Stimulated activated CD8-positive, alpha-beta memory T cell treated with anti-CD3 and anti-CD28 coated beads, Interleukin-2, amount 100 ng/mL, for 48 hours (primary cell): Measurements from ENCODE around the gene ABCF2.

Experiments used
- DNase-seq, 2 donors: peaks; one replicate each; pipeline ENCODE4 v3.0.0-alpha.2; 2020; ENCODE audit warnings: low read depth in 2 of 2

ABCF2 gene

DNA sequence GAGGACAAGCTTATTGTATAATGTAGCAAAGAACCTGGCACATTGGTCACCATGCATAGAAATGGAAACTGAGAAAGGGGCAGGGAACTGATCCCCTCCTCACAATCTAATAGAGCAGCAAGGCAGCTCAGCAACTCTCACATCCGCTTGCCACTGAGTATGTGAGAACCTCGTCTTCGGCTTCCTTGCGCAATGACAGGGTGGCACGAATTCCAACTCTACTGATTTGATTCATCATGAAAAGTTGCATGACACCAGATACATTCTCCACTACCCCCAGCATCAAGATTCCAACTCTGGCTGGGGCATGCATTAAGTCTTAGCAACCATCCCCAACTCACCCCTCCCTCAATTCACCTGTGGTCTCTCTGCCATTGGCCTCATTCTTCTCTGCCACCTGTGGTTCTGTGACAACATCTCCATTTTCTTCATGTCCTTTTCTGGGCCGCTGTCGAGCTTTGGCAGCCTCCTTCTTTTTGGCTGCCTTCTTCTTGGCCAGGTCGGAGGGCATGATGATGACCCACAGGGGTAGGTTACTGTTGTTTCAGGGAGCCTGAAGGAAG is 976 bp downstream of the ABCF2 start:
- DNase-seq, result no peak

DNA sequence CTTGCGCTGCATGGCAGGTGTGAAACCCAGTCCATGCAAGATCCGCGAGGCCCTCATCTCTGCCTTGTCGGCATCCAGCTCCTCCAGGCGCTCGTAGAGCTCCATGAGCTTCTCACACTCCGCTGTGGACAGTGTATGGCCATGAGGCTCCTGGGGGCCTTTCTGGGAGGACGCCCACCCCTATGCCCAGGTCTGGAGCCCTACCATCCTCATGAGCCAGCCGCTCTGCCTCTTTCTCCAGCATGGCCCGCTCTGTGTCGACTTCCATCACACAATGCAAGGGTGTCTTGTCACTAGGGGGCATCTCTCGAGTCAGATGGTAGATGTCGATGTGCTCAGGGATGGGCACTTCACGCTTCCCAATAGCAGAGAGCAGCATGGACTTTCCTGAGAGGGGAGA is 3.3 kb downstream of the ABCF2 start:
- no peak for DNase-seq

DNA sequence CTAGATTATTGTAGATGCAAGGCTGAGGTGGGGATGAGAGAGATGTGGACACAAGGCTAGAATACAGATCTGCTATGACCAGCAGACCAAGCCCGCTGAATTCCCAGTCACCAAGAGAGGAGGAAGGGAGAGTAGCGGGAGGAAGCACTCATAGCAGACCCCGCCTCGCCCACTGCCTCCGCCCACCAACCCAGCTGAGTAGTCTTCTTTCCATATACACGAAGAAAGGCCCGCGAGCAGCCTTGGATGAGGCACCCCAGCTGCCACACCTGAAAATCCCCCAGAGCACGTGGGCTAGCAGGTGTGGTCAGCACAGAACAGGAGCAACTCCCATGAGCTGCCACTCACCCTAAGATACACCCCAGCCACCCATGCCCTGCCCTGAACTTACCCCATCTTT is 8.8 kb downstream of the ABCF2 start:
- no peak for DNase-seq

DNA sequence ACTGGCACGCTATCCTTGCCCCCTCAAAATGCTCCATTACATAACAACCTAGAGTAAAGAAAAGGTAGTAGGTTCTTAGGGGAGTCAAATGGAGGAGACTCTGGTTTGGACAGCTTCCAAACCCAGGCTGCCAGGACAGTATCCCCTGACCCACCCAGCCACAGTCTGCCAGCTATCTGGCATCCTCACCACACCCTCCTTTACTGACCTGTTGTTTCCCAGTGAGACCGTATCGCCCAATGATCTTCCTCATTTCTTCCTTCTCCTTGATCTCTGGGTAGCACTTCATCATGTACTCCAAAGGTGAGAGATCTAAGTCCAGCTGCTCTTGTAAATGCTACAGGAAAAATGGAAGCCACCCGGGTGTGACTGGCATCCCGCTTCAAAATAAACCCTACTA is 11.6 kb downstream of the ABCF2 start:
- DNase-seq, result no peak

DNA sequence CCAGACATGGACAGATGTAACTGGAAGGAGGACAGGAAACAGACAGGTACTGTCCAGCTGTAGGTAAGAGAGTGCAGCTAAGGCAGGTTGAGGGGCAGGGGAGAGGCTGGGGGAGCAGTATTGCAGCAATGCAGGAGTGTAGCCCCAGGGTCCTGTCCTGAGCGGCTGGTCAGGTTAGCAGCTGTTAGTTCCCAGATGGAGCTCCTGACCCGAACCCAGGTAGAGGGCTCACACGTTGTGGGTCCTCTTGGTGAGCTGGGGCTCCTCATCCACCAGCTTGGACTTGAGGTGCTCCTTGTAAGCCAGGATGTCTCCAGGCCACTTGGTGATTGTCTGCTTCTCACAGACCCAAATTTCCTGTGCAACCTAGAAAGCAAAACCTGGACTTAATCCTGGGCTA is 13.2 kb downstream of the ABCF2 start:
- DNase-seq, result no peak

DNA sequence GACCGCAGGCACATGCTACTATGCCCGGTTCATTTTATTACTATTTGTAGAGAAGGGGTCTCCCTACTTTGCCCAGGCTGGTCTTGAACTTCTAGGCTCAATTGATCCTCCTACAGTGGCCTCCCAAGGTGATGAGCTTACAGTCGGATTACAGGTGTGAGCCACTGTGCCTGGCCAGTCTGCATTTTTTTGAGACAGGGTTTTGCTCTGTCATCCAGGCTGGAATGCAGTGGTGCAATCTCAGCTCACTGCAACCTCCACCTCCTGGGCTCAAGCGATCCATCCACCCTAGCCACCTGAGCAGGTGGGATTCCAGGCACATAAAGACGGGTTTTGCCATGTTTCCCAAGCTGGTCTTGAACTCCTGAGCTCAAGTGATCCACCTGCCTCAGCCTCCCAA is 14.4 kb downstream of the ABCF2 start:
- DNase-seq, result no peak

DNA sequence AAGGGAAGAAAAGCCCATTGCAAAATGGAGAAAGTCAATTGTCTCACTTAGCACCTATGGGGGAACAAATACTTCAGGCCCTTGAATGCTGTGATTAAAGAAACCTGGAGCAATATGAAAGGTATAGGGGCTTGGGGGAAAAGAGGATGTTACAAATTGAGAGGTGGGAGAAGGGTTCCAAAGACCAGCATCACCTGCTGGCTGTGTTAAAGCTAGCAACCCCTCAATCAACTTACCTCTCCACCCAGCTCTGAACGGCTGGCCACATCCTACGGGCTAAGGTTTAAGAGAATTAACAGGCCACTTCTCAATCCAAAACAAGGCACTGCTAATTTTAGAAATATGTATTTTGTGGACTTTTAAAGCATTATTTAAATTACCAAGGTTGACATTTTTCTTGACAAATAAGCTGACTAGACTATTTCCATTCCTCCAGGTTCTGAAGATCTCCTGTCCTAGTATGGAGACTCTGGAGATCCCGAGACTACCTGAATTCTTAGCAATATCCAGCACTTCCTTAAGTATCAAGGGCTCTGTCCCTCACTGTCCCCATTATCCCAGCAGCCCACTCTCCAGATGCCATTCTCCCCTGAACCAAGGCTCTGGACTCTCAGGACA is 15.7 kb downstream of the ABCF2 start:
- no peak for DNase-seq

DNA sequence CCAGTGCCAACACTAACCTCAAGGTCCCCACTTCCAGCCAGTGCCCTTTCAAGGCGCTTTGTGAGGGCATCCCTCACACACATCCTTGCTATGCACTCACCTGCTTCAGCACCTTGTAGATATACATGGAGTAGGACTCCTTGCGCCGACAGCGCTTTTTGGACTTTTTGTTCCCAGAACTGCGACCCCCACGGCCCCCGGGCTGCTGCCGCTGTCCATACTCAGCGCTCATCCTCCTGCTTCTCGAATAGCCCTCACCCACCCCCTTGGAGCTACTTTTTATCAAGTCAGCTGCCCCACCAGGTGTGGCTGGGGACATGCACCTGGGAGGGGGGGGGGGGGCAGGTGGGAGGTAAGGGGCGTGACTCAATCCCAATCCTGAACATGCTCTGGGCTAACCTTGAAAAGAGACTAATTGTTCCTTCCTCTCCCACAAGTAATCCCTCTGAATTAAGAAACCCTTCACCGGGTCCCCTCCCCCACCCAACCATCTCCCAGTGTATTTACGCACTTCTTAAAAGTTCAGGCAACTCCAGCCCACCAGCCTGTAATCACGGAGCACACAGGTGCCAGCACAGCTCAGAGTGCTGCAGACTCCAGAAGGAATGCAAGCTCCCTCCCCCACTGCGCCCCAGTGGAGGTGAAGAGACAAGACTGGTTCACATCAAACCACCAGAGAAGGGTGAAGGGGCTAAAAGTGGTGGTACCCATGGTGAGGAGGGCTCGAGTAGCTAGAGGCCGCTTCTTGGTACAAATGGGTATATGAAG is 16.7 kb downstream of the ABCF2 start, which contains the start of gene H2BK1:
TSS of gene H2BK1 (minus strand) at position 402 of the 768 bp plus-strand sequence. CDS start at position 232, 170 bp downstream.
- DNase-seq, result no peak

DNA sequence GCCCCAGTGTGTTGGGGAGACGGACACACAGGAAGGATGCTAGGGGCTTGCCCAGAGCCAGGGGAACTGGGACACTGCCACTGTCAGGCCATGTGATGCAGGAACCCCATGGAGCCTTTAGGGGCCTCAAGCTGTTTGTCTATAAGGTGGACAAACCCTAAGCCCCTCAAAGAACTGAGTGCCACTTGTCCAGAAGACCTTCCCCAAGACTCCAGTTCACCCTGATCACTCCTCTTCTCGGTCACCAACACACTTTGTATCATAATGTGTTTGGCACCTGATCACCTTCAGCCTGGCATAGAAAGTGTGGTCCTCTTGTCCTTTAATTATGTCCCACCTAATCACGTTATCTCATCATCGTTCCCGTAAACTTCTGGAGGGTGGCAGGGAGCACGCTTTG is 17.4 kb downstream of the ABCF2 start:
- no peak for DNase-seq

DNA sequence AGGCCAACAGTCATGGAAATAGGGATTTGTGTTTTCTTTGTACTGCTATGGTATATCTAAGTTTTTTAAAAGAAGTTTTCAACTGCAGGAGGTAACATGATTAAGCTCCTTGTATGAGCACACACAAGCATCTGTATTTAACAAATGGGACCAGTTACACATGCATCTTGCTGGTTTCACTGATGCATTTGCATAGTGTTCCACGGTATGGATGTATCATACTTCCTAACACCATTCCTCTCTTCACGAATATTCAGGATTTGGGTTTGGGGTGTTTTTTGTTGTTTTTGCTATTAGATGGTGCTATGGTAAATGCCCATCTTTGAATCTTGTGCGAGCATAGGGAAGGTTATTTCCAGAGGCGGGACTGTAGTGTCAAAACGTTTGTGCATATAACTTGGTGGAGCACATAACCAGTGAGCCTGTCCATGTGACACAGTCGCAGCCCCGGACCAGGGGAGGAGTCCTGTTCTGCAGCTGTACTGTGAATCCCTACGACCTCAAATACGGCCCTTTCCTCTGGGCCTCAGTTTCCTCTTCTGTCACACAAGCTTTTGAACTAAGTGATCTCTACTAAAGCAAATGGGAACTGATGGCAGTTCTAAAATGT is 18.6 kb downstream of the ABCF2 start:
- DNase-seq, result no peak

DNA sequence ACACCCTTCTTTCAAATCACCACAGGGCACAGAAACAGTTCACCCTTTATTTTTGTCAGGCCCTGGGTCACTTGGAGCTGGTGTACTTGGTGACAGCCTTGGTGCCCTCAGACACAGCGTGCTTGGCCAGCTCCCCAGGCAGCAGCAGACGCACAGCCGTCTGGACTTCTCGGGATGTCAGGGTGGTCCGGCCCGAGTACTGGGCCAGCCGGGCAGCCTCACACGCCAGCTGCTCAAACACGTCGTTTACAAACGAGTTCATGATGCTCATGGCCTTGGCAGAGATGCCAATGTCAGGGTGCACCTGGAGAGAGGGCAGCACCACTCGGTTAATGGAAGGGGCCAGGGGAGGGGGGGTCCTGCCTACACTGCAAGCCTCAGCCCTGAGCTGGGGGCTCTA is 19.2 kb downstream of the ABCF2 start:
- DNase-seq, result no peak

DNA sequence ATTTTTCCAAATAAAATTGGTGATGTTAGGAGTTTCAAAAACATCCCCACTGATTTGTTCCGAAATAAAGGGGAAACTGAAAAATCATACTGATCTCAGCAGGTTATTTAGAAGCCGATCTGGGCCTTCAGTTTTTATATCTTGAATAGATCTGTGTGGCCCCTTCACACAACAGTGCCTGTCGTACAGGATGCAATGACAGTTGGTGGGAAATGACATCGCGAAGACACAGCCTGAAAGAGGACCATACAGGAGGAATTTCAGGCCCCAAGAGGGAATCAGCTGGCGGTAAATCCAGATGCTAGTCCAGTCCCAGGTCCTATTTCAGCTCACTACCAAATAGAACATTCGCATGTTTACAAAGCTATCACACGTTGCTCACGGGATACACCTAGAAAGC is 19.7 kb downstream of the ABCF2 start:
- DNase-seq, result no peak

DNA sequence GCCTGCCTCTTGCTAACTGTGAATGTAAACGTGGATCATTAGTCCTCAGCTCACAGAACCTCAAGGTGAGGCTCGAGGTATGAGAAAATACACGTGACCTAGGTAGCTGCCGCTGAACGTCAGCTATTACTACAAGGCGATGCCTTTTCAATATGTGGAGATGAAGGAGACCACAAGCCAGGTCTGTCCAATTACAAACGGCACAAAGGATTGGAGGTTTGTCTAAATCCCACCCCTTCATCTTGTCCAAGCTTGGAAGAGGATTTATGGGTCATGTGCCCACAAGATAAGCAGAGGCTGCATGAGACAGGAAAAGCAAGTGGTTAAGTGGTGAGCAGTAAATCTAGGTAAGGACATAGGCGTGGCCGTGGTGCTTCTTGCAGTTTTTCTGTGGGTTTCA is 20.1 kb downstream of the ABCF2 start:
- no peak for DNase-seq

DNA sequence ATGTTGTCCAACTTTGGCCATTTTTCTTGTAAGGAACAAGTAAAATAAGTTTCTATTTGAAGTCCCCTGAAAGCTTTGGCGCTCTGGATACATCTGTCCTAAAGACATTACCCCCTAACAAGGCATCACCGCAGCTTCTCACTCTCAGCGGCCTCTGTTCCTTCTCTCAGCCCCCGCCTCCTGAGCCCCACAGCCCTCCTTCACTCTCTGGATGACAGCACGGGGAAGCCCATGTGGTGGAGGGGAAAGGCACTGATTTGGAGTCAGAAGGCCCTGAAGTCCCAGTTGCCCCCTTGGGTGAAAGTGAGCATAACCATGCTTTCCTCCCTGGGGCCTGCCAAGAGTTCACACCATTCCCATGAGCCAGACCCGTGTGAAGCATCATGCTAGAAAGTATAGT is 21.3 kb downstream of the ABCF2 start:
- DNase-seq, result no peak

DNA sequence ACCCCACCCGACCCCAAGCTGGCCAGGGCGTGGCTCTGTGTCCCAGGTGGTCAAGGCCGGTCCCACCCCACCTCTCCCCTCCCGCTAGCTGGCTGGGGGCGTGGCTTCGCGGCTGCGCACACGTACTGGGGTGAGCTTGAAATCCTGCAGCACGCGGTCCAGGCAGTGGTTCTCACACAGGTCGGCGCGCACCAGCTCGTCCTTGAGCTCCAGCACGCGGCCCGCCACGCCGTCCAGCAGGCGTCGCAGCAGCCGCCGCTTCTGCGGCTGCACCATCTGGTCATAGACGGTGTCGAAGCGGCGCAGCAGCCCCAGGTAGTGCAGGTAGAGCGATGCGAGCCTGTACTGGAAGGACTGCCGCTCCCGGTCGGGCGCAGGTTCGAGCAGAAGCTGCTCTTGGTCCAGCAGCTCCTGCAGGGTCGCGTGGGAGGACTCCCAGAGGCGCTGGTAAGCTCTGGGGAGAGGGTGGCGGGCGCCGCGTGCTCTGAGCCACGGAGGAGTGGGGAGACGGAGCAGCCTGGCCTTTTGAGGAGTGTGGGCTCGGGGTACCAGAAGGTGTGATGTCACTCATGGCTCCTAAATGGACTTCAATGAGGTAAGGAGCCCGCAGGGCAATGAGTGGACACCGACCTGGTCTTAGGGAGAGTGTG is 22.5 kb downstream of the ABCF2 start:
- DNase-seq, result no peak

DNA sequence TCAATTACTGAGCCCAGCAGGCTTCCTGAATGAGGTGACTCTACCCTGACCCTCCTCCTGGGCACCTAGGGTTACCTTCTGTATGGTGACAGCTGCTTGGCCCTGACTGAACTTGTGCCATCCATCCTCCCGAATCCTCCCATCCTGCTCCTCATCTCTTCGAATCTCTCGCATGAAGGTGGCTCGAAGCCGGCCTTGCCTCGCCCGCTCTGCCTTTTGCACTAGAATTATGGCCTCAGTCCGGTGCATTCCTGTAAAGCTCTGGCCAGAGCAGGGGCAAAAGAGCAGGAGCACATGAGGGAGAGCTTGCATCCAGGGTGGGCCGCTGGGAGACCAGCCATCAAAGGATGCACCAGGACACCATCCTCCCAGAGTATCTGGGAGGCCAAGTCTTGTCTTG is 24.2 kb downstream of the ABCF2 start:
- DNase-seq, result no peak

DNA sequence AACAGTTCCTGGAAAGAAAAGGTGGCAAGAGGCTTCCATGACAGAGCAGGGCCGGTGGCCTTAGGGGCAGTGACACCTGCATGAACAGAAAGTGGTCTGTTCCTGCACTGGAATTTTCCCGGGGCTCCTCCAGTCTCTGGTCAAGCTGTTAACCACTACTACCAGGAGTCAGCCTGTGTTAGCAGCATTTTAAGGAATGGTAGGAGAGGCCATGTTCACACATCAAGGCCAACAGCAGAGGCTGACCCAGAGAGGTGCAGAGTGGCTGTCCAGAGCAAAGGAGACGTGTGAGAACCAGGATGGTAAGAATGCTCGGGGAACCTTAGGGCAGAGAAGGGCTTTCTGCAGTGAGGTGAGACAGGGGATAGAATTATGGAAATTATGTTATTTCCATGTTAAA is 25.3 kb downstream of the ABCF2 start:
- no peak for DNase-seq

DNA sequence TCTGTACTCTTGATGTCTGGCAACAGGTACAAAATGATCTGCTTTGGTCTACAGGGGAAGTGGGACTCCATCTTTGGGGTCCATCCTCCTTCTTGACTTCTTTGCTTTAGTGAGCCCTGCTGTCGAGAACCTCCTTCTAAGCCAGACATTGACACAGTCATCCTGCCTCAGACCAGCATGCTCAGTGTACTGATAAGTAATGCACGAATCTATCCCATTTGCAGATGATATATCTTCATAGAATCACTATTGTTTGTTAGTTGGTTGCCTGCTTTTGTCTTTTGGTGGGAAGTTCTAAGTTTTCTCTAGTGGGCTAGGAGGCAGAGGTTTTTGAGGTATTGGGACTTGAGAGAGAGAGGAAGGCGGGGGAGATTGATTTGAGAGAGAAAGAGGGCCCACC is 25.7 kb downstream of the ABCF2 start:
- DNase-seq, result no peak

DNA sequence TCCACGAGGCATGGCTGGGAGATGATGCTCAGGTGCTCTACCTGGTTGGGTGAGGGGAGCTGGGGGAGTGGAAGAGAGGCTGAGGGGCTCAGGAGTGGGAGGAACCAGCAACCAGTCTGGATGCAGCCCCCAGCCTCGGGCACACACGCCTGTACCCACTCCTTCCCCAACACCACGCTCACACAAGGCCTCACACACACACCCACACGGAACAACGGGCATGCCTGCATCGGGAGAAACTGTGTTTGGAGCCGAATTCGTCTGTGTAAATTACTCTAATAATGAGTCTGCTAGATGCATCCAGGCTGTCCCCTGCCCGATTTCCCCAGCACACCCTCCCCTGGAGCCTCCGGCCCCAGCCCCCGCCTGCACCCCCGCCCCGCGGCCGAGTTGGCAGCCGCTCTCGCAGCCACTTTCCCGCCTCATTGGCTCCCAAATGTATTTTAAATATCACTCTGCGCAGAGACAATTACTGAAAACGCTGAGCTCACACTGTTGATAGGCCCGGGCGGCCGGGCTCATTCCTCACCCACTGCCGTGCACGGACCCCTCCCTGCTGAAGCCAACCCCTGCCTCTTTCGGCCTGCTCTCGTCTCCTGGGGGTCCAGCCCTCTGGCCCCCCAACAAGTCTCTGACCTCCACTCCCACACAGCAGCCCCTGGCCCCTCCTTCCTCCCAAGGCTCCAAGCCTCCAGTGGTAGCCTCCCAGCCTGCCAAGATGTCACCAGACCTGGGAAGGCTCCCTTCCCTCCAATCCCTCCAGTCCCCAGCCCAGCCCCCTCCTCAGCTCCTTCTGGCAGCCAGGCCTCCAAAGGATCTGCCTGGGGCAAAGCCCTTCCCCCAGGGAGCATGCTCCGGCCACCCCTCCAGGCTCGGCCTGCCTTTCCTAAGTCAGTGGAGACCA is 27.8 kb downstream of the ABCF2 start:
- no peak for DNase-seq

DNA sequence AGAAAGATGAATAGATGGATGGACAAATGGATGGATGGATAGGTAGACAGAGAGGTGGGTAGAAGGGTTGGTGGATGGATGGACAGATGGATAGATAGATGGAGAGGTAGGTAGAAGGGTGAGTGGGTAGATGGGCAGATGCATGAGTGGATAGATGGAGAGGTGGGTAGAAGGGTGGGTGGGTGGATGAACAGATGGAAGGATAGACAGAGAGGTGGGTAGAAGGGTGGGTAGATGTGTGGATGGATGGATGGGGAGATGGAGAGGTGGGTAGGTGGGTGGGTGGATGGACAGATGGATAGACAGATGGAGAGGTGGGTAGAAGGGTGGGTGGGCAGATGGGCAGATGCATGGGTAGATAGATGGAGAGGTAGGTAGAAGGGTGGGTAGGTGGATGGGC is 29.1 kb downstream of the ABCF2 start:
- DNase-seq, result no peak
